ENCODE data around the gene OTUD5.

DNA sequence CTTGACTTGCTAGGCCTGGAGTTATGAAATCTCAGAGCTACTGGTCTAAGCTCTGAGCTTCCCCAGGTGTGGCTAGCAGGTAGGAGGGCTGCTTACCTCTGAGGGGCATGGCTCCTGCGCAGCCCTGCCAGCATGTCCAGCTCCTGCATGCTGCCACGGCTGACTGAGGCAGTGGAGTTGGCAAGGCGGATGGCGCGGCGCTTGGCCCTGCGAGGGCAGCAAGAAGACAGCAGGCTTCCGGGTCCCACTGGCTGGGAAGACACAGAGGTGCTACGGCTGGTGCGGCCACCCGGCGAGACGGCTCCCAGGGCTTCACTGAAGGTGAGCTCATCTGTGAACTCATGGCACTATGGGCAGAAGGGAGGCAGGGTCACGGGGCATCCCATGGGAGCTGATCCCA lies 8.6 kb upstream of the OTUD5 start:
- TF ChIP-seq, protein P1, sequence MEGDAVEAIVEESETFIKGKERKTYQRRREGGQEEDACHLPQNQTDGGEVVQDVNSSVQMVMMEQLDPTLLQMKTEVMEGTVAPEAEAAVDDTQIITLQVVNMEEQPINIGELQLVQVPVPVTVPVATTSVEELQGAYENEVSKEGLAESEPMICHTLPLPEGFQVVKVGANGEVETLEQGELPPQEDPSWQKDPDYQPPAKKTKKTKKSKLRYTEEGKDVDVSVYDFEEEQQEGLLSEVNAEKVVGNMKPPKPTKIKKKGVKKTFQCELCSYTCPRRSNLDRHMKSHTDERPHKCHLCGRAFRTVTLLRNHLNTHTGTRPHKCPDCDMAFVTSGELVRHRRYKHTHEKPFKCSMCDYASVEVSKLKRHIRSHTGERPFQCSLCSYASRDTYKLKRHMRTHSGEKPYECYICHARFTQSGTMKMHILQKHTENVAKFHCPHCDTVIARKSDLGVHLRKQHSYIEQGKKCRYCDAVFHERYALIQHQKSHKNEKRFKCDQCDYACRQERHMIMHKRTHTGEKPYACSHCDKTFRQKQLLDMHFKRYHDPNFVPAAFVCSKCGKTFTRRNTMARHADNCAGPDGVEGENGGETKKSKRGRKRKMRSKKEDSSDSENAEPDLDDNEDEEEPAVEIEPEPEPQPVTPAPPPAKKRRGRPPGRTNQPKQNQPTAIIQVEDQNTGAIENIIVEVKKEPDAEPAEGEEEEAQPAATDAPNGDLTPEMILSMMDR (IDR thresholded peaks at IDR 0.05), result no peak
- TF ChIP-seq POLR2A (IDR thresholded peaks at IDR 0.05) (no peak), POLR2AphosphoS5 (IDR thresholded peaks at IDR 0.05) (no peak), EP300 (IDR thresholded peaks at IDR 0.05; ENCODE audit: low read depth) (no peak)
